Liver (tissue), 9 donors: ENCODE data around the gene OCSTAMP. TPM values are rescaled to one million over a fixed set of nuclear protein-coding genes. Genes with fewer than 3 reads are reported as not detected.

Source experiments
- DNase-seq: peaks from one replicate; pipeline ENCODE4 v3.0.0-alpha.2; 2017; ENCODE audit warnings: low spot score
- H3K27ac ChIP-seq, 2 donors: one replicate each; pipeline ENCODE4 v1.7.0; 2013; ENCODE audit warnings: inconsistent platforms in 2 of 2, low read length in 2 of 2, control low read depth in 1 of 2, low read depth in 1 of 2, mild to moderate bottlenecking in 1 of 2
- H3K27me3 ChIP-seq, 4 donors: one replicate each; pipeline versions ENCODE4 v1.6.1 to v1.7.0; 2013; ENCODE audit warnings: low read length in 3 of 4, inconsistent platforms in 1 of 4, mild to moderate bottlenecking in 1 of 4, moderate library complexity in 1 of 4; ENCODE audit not compliant: control insufficient read depth in 4 of 4, insufficient read depth in 4 of 4
- H3K36me3 ChIP-seq, 4 donors: one replicate each; pipeline versions ENCODE4 v1.6.1 to v1.7.0; 2013; ENCODE audit warnings: low read length in 3 of 4, mild to moderate bottlenecking in 3 of 4, low read depth in 1 of 4, moderate library complexity in 1 of 4; ENCODE audit not compliant: control insufficient read depth in 4 of 4, insufficient read depth in 3 of 4
- H3K4me1 ChIP-seq, 4 donors: one replicate each; pipeline versions ENCODE4 v1.6.1 to v1.7.0; 2013; ENCODE audit warnings: low read length in 3 of 4, mild to moderate bottlenecking in 3 of 4, moderate library complexity in 1 of 4; ENCODE audit not compliant: control insufficient read depth in 4 of 4, insufficient read depth in 4 of 4
- H3K4me3 ChIP-seq, 3 donors: one replicate each; pipeline versions ENCODE4 v1.6.1 to v1.7.0; 2013; ENCODE audit warnings: low read length in 3 of 3, control low read depth in 1 of 3, low read depth in 1 of 3, mild to moderate bottlenecking in 1 of 3
- H3K9ac ChIP-seq, 2 donors: one replicate each; pipeline ENCODE4 v1.7.0; 2013; ENCODE audit warnings: low read length in 2 of 2, mild to moderate bottlenecking in 2 of 2, moderate library complexity in 2 of 2, control low read depth in 1 of 2, low read depth in 1 of 2
- H3K9me3 ChIP-seq, 4 donors: one replicate each; pipeline versions ENCODE4 v1.6.1 to v1.7.0; 2013; ENCODE audit warnings: low read length in 3 of 4; ENCODE audit not compliant: control insufficient read depth in 4 of 4
- CTCF ChIP-seq: fragments of 150-350 bp; IDR thresholded peaks from 2 replicates; pipeline ENCODE4 v1.5.1; 2017; ENCODE audit warnings: improper control_type of control experiment, low read depth, low read length; ENCODE audit not compliant: missing input control
- EGR1 ChIP-seq, 2 donors: IDR thresholded peaks; 2 replicates each; pipeline ENCODE4 v1.6.1; 2016 to 2018; ENCODE audit warnings: antibody characterized with exemption in 2 of 2, low read depth in 2 of 2
- GABPA ChIP-seq, 2 donors: IDR thresholded peaks in 1 of 2; conservative IDR thresholded peaks in 1 of 2; 2 replicates each; pipeline ENCODE4 v1.6.1; 2016; ENCODE audit warnings: antibody characterized with exemption in 2 of 2, mild to moderate bottlenecking in 1 of 2, moderate library complexity in 1 of 2
- HNF4G ChIP-seq: IDR thresholded peaks from 2 replicates; pipeline ENCODE4 v1.6.1; 2016; ENCODE audit warnings: antibody characterized with exemption
- JUND ChIP-seq, 2 donors: IDR thresholded peaks; 2 replicates each; pipeline ENCODE4 v1.6.1; 2016; ENCODE audit warnings: antibody characterized with exemption in 2 of 2
- MAX ChIP-seq: IDR thresholded peaks from 2 replicates; pipeline ENCODE4 v1.6.1; 2016; ENCODE audit warnings: antibody characterized with exemption
- NR2F2 ChIP-seq: IDR thresholded peaks from 2 replicates; pipeline ENCODE4 v1.6.1; 2016; ENCODE audit warnings: antibody characterized with exemption
- RAD21 ChIP-seq, 2 donors: IDR thresholded peaks; 2 replicates each; pipeline ENCODE4 v1.6.1; 2016; ENCODE audit warnings: antibody characterized with exemption in 2 of 2, mild to moderate bottlenecking in 2 of 2
- REST ChIP-seq: IDR thresholded peaks from 2 replicates; pipeline ENCODE4 v1.6.1; 2016; ENCODE audit warnings: antibody characterized with exemption, mild to moderate bottlenecking
- RXRA ChIP-seq, 2 donors: IDR thresholded peaks; 2 replicates each; pipeline ENCODE4 v1.6.1; 2017 to 2018; ENCODE audit warnings: antibody characterized with exemption in 2 of 2, mild to moderate bottlenecking in 1 of 2
- SP1 ChIP-seq: IDR thresholded peaks from 2 replicates; pipeline ENCODE4 v1.6.1; 2018; ENCODE audit warnings: antibody characterized with exemption, mild to moderate bottlenecking
- TAF1 ChIP-seq: conservative IDR thresholded peaks from 2 replicates; pipeline ENCODE4 v1.6.1; 2016; ENCODE audit warnings: antibody characterized with exemption, mild to moderate bottlenecking
- YY1 ChIP-seq: IDR thresholded peaks from 2 replicates; pipeline ENCODE4 v1.6.1; 2016; ENCODE audit warnings: antibody characterized with exemption, mild to moderate bottlenecking
- WGBS: extraction: QIAGEN DNeasy Blood & Tissue Kit; methylation state at CpG from one replicate; pipeline ENCODE4 v1.1.7; 2013; 5-methylcytosine and 5-hydroxymethylcytosine counted together
- polyA plus RNA-seq, 2 donors: library from polyadenylated mRNA; stranded (reverse) in 1 of 2; unstranded in 1 of 2; fragments of 200-250 nt in 1 of 2; fragments of >200 nt in 1 of 2; fragmentation: Nextera tagmentation in 1 of 2; extraction: Ambion mirVana in 1 of 2; gene quantifications; one replicate each; pipeline versions ENCODE4 v1.2.1 to v1.2.3, GENCODE V29; 2013 to 2015
- total RNA-seq, 2 donors: library from RNA; depleted of rRNA; stranded (reverse); fragments of >200 nt; gene quantifications; one replicate each; pipeline ENCODE4 v1.2.3, GENCODE V29; 2014
- TF ChIP-seq, protein P1 (sequence below): IDR thresholded peaks from 2 replicates; pipeline ENCODE4 v1.6.1; 2016; ENCODE audit warnings: antibody characterized with exemption
- TF ChIP-seq, protein P2 (sequence below): IDR thresholded peaks from 2 replicates; pipeline ENCODE4 v1.6.1; 2016; ENCODE audit warnings: antibody characterized with exemption
- donor health status: healthy.
- donor health status: healthy.
- donor health status: healthy.
- donor health status: healthy.
- donor health status: healthy.

Gene OCSTAMP
- total and polyA plus RNA-seq, 4 donors = not detected

- TF ChIP-seq, protein P1, sequence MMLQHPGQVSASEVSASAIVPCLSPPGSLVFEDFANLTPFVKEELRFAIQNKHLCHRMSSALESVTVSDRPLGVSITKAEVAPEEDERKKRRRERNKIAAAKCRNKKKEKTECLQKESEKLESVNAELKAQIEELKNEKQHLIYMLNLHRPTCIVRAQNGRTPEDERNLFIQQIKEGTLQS = no peak
- TF ChIP-seq MAX = no peak
Measured at GRCh38 chr20:46572153-46572552, 21.7 kb upstream of the OCSTAMP start (continued).

GRCh38 chr20:46571418-46571817, 21.0 kb upstream of the OCSTAMP start:
- Histone ChIP-seq H3K27ac (no peak overlapping the region), H3K4me1 (peaks cover 0 to 7% (median 5%) of the 10 kb centered on the region in 4 donors), H3K27me3 (no peaks in the 10 kb centered on the region), H3K9ac (no peak overlapping the region), H3K9me3 (no peaks in the 10 kb centered on the region), H3K36me3 (no peaks in the 10 kb centered on the region), H3K4me3 (no peak overlapping the region)
- no peak for TF ChIP-seq HNF4G
- TF ChIP-seq, protein P1 = no peak
- TF ChIP-seq EGR1 (IDR thresholded peaks at IDR 0.05; ENCODE audit: low read depth in 2 of 2) = no peak
- no peak for TF ChIP-seq CTCF
- no peak for TF ChIP-seq RAD21 (IDR thresholded peaks at IDR 0.05)
- TF ChIP-seq RXRA (IDR thresholded peaks at IDR 0.05) = no peak
- TF ChIP-seq REST = no peak
- TF ChIP-seq, protein P2, sequence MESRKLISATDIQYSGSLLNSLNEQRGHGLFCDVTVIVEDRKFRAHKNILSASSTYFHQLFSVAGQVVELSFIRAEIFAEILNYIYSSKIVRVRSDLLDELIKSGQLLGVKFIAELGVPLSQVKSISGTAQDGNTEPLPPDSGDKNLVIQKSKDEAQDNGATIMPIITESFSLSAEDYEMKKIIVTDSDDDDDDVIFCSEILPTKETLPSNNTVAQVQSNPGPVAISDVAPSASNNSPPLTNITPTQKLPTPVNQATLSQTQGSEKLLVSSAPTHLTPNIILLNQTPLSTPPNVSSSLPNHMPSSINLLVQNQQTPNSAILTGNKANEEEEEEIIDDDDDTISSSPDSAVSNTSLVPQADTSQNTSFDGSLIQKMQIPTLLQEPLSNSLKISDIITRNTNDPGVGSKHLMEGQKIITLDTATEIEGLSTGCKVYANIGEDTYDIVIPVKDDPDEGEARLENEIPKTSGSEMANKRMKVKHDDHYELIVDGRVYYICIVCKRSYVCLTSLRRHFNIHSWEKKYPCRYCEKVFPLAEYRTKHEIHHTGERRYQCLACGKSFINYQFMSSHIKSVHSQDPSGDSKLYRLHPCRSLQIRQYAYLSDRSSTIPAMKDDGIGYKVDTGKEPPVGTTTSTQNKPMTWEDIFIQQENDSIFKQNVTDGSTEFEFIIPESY = no peak
- no peak for TF ChIP-seq SP1
- TF ChIP-seq TAF1 = no peak
- TF ChIP-seq NR2F2 = no peak
- no peak for TF ChIP-seq YY1
- no peak for TF ChIP-seq MAX
- TF ChIP-seq JUND (IDR thresholded peaks at IDR 0.05) = no peak
- no peak for TF ChIP-seq GABPA (IDR thresholded peaks at IDR 0.05 in 1 of 2, conservative IDR thresholded peaks at IDR 0.05 in 1 of 2)
- no peak for DNase-seq
- WGBS = 98% methylated on average over 2 of the region's 2 CpGs
